Measurements from ENCODE around the gene PI3.

Gene PI3

DNA sequence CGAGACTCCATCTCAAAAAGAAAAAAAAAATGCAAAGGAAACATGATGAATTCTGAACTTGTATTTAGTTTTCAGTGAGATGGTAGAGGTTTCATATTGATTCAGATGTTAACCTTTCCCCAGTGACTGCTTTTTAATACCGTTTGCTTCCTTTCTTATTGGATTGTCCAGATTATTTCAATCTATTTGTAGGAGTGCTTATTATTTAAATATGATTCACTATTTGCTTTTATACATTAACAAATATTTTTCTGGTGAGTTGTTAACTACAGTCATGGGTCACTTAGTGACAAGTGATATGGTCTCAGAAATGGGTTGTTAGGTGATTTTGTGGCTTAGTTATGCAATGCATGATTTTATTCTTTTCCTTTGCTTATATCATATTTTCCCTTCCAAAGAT is 8.4 kb downstream of the PI3 start:
- ATAC-seq, result no peak
- TF ChIP-seq TOX (CRISPR knock-in tag; IDR thresholded peaks at IDR 0.05; ENCODE audit: borderline replicate concordance) (no peak), POU6F1 (CRISPR knock-in tag; IDR thresholded peaks at IDR 0.05; ENCODE audit: borderline replicate concordance, low read depth) (no peak)

- ATAC-seq, result no peak
- no peak for TF ChIP-seq POU6F1 (CRISPR knock-in tag; IDR thresholded peaks at IDR 0.05; ENCODE audit: borderline replicate concordance, low read depth)
- TF ChIP-seq, protein P1, sequence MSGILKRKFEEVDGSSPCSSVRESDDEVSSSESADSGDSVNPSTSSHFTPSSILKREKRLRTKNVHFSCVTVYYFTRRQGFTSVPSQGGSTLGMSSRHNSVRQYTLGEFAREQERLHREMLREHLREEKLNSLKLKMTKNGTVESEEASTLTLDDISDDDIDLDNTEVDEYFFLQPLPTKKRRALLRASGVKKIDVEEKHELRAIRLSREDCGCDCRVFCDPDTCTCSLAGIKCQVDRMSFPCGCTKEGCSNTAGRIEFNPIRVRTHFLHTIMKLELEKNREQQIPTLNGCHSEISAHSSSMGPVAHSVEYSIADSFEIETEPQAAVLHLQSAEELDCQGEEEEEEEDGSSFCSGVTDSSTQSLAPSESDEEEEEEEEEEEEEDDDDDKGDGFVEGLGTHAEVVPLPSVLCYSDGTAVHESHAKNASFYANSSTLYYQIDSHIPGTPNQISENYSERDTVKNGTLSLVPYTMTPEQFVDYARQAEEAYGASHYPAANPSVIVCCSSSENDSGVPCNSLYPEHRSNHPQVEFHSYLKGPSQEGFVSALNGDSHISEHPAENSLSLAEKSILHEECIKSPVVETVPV (CRISPR knock-in tag; IDR thresholded peaks at IDR 0.05), result no peak
- TF ChIP-seq ZFP3 (CRISPR knock-in tag; IDR thresholded peaks at IDR 0.05), result no peak
- no peak for TF ChIP-seq CSDC2 (CRISPR knock-in tag; IDR thresholded peaks at IDR 0.05)
- TF ChIP-seq BACH2 (CRISPR knock-in tag; IDR thresholded peaks at IDR 0.05; ENCODE audit: borderline replicate concordance), result no peak
- no peak for TF ChIP-seq ESRRG (CRISPR knock-in tag; IDR thresholded peaks at IDR 0.05)
- no peak for TF ChIP-seq PATZ1 (CRISPR knock-in tag; IDR thresholded peaks at IDR 0.05; ENCODE audit: borderline replicate concordance)
- TF ChIP-seq ISL1 (CRISPR knock-in tag; IDR thresholded peaks at IDR 0.05), result no peak
- TF ChIP-seq ZNF8 (CRISPR knock-in tag; IDR thresholded peaks at IDR 0.05), result no peak
- TF ChIP-seq, protein P2, sequence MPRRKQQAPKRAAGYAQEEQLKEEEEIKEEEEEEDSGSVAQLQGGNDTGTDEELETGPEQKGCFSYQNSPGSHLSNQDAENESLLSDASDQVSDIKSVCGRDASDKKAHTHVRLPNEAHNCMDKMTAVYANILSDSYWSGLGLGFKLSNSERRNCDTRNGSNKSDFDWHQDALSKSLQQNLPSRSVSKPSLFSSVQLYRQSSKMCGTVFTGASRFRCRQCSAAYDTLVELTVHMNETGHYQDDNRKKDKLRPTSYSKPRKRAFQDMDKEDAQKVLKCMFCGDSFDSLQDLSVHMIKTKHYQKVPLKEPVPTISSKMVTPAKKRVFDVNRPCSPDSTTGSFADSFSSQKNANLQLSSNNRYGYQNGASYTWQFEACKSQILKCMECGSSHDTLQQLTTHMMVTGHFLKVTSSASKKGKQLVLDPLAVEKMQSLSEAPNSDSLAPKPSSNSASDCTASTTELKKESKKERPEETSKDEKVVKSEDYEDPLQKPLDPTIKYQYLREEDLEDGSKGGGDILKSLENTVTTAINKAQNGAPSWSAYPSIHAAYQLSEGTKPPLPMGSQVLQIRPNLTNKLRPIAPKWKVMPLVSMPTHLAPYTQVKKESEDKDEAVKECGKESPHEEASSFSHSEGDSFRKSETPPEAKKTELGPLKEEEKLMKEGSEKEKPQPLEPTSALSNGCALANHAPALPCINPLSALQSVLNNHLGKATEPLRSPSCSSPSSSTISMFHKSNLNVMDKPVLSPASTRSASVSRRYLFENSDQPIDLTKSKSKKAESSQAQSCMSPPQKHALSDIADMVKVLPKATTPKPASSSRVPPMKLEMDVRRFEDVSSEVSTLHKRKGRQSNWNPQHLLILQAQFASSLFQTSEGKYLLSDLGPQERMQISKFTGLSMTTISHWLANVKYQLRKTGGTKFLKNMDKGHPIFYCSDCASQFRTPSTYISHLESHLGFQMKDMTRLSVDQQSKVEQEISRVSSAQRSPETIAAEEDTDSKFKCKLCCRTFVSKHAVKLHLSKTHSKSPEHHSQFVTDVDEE (CRISPR knock-in tag; IDR thresholded peaks at IDR 0.05), result no peak
- TF ChIP-seq SNAI2 (CRISPR knock-in tag; IDR thresholded peaks at IDR 0.05), result no peak
- no peak for TF ChIP-seq TCF4 (CRISPR knock-in tag; IDR thresholded peaks at IDR 0.05; ENCODE audit: borderline replicate concordance)
Measured at GRCh38 chr20:45187693-45188092, 13.0 kb downstream of the PI3 start.

GRCh38 chr20:45189067-45189609 is 14.4 kb downstream of the PI3 start:
- TF ChIP-seq GLIS3 (CRISPR knock-in tag; IDR thresholded peaks at IDR 0.05) (no peak), BACH2 (CRISPR knock-in tag; IDR thresholded peaks at IDR 0.05; ENCODE audit: borderline replicate concordance) (no peak), ZFP30 (CRISPR knock-in tag; IDR thresholded peaks at IDR 0.05) (no peak), ESRRG (CRISPR knock-in tag; IDR thresholded peaks at IDR 0.05) (no peak), RARB (CRISPR knock-in tag; IDR thresholded peaks at IDR 0.05) (no peak), TCF4 (CRISPR knock-in tag; IDR thresholded peaks at IDR 0.05; ENCODE audit: borderline replicate concordance) (no peak), PATZ1 (CRISPR knock-in tag; IDR thresholded peaks at IDR 0.05; ENCODE audit: borderline replicate concordance) (no peak), POU6F1 (CRISPR knock-in tag; IDR thresholded peaks at IDR 0.05; ENCODE audit: borderline replicate concordance, low read depth) (no peak), SNAI2 (CRISPR knock-in tag; IDR thresholded peaks at IDR 0.05) (no peak)
- TF ChIP-seq, protein P2 (CRISPR knock-in tag; IDR thresholded peaks at IDR 0.05), result no peak
- TF ChIP-seq, protein P3, sequence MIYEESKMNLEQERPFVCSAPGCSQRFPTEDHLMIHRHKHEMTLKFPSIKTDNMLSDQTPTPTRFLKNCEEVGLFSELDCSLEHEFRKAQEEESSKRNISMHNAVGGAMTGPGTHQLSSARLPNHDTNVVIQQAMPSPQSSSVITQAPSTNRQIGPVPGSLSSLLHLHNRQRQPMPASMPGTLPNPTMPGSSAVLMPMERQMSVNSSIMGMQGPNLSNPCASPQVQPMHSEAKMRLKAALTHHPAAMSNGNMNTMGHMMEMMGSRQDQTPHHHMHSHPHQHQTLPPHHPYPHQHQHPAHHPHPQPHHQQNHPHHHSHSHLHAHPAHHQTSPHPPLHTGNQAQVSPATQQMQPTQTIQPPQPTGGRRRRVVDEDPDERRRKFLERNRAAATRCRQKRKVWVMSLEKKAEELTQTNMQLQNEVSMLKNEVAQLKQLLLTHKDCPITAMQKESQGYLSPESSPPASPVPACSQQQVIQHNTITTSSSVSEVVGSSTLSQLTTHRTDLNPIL (CRISPR knock-in tag; IDR thresholded peaks at IDR 0.05; ENCODE audit: low read depth), result no peak
- ATAC-seq, result no peak

All from SK-N-SH treated with all-trans-retinoic acid at 6 μM for 48 hours (cell line).